ENCODE data around the gene FSIP1.

FSIP1 gene

DNA sequence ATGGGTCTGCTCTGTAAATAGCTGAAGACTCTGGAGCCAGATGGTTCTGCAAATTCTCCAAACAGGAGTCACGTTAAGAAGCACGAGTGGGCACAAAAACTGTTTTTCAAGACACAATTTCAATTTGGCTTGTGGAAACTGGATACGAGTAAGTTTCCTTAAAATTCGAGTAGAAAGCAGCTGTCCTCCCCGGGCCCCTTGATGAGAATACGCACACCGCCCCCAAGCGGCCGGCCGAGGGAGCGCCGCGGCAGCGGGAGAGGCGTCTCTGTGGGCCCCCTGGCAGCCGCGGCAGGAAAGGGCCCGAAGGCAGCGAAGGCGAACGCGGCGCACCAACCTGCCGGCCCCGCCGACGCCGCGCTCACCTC, 202.5 kb downstream of the FSIP1 start:
- DNase-seq, result no peak

DNA sequence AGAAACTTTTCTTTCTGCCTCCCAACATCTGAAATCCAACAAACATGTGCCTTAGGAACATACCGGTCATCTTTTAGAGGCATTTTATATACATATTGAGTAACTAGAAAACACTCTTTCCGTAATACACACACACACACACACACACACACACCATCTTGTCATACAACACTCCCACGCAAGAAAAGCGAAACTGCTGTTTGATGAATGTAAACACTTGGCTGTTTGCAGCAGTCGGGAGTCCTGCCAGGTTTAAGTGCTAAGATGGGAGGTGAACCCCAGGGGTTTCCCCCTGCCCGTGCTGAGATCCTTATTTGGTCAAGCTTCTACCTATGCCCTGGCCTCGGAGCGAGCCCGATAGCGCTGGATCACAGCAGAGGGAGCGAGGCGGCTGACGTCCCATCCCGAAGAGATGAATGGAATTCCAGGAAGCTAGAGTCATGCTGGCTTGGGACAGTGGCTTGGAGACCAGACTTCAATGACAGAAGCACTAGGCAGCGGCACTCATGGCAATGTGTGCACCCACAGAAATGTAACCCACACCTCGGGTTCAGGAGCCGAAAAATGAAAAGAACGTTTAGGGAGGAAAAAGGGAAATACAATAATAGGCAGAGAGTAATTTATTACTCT, 203.0 kb downstream of the FSIP1 start:
- DNase-seq, result no peak

DNA sequence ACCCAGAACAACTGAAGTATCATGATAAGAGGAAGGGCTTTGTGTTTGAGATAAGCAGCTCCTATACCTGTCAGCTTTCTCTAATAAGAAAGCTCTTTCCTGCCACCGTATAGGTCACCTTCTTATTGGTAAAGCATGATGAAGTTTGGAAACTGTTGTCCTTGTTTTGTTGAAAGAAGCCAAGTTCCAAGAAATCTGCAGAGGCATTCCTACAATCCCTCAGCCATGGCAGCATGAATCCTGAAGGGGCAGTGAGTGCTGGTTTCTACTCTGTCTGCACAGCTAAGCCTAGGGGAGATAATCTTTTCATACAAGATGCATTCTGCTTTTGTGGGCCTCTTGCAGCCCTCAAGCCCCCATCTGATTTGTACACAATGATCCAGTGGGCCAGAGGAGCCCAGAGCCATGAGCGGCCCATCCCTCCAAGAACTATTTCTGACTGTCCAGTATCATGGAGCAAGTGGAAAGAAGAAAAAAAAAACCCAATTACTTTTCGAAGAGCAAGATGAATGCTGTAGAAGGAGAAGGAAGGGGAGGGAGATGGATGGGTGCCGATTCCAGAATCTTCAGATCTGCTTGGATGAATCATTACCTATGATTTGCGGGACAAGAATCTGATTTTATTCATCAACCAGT, 203.7 kb downstream of the FSIP1 start:
- DNase-seq, result no peak

DNA sequence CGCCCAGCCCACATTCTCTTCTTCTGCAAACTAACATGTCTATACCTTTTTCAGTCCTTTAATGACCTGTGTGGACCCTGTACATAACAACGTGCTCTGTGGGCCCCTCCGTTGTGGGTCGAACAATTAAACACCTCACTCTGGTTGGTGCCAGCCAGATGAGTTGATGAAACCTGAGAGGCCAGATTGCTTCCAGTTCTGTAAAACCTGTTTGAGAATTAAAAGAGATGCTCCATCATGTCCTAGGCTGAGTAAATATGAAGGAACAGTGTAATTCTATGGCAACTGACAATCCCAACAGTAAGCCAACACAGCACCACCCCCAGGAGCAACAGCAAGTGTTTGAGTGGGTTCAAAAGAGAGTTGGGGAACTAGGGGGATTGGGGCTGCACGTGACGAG, 207.5 kb downstream of the FSIP1 start:
- DNase-seq, result no peak

DNA sequence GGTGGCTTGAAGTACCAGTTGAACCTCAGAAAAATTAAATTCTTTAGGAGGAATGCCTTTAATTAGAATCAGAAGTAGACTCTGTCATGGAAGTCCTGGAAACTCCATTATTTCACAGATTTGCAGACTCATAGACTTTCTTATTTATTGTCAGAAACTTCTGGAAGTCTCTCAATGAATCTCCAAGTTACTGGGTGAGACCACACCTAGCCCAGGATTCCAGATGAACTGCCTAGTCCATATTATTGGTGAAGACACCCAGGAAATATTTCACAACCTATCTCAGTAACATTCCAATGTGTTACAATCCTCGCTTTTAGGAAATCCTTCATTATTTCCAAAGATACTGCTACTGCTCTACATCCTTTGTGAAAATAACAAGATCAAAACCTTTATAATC, 208.2 kb downstream of the FSIP1 start:
- no peak for DNase-seq

DNA sequence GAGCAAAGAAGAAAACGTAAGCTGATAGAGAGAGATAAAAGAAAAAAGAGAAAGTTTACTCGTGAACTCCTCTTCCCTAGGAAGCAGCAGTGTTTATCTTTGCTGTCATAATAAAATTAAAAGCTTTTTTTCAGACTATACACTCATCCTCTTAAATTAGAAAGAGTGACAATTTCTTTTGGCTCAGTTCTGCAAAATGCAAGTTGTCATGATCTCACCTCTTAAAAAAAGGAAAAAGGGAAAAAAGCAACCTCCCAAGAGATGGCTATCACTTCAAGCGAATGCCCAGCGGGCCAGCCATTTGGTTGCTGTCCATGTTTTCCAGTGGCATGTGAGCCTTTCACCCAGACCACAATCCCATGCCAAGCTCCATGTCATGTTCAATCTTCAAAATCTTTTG, 208.8 kb downstream of the FSIP1 start:
- no peak for DNase-seq

DNA sequence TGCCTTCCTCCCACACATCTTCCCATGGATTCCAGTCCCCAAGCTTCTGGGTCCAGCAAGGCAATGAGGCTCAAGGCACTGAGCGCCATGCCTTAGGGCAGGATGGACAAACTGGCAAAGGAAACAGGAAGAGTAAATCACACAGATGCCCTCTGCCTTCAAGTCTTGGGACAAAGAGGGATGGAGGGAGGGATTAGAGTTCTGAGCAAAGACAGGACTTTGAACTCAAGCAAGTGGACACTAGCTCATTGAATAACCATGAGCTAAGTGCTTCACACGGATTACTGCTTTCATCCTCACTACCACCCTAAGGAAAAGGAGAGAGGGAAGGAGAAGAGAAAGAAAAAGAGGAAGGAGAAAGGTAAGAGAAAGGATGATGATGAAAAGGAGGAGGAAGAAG, 209.4 kb downstream of the FSIP1 start:
- no peak for DNase-seq

DNA sequence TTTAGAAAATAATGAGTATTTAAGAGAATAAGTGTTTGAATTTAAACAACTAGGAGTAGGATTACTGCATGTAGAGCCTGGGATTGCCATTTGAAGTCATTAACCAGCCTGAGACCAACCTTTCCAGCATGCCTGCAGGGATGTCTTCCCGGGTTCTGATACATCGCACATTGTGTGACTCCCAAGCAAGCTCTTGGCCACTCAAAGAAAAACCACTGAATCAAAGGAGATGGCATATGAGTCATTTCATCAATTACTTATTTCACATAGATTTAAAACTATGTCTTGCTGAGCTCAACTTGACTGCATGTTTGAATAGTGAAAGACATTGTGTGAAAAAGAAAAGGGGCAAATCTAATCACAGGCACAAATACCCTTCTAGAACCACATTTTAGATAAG, 216.8 kb downstream of the FSIP1 start:
- no peak for DNase-seq

DNA sequence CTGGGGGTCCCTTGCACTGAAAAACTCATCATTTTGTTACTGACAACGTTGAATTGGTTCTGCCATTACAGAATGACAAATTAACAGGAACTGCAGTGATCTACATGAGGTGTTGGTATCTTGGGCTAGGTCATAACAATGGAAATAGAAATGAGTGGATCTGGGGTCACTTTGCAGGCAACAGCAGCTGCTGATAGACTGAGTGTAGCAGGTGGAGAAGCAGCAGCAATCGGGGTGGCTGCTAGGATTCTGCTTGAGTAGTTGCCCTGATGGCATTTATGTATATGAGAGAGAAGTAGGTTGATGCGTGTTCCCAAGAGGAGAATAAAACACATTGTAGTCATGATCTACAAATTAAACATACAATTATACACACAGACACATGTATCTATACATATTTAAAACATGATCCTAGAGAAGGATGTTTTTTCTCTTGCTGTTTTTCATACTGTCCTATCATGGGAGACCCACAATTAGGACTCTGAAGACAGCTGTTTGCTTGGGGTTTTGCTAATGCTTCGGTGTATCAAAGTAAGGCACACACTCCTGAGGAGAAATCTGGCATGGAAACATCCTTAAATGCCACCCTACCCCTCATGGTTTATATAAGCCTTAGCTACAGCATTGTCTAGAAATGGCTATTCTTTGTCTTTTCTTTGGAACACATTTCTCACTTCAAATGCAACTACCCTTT, 217.5 kb downstream of the FSIP1 start:
- no peak for DNase-seq

DNA sequence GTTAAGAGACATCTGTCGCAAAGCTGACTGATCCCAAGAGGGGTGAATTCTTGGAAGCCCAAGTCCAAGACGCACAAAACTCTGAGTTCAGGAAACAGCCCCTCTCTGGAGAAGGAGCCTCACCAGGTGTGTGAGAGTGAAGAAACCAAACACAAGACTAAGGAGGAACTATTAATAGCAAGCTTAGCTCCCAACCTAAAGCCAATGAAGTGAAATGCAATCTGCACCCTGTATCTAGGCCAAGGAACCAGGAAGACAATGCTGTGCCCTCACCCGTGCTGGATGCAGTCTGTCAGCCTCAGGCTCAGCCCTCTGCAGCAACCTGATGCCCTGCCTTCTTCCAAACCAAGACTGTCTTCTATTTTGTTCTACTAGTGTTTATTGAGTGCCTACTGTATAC, 224.2 kb downstream of the FSIP1 start:
- no peak for DNase-seq

DNA sequence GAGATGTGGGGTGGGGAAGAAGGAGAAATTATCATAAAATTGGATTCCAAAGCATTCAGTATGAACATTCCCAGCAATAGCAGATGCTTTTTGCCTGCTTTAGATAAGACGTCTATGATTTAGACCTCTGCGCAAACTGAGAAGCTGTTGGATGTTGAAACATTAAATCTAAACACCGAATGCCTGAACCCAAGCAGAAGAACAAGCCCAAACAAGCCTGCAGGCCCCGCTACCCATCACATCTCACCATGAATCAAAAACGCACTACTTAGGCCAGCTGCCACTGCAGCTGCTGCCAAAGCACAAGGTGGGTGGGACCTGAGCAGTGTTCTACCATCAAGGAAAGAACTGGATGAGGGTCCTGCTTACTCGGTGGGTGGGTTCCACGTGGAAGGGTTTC, 226.2 kb downstream of the FSIP1 start:
- DNase-seq, result no peak

DNA sequence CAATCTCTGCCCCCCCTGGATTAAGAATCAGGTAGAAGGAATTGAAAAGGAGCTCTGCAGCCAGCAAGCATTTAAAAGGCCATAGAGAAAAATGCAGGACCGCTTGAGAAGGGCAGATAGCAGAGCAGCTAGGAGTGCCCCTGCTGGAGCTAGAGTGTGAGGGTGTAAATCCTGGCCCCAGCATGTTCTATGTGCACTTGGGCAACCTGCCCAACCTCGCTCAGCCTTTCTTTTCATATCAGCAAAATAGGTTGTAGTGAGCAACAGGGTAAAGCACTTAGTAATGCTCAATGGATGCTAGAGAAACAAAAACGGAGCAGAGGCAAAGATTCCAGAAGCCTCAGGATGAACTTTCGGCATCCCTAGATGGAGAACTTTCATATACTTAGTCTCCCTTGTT, 226.8 kb downstream of the FSIP1 start:
- DNase-seq, result no peak

DNA sequence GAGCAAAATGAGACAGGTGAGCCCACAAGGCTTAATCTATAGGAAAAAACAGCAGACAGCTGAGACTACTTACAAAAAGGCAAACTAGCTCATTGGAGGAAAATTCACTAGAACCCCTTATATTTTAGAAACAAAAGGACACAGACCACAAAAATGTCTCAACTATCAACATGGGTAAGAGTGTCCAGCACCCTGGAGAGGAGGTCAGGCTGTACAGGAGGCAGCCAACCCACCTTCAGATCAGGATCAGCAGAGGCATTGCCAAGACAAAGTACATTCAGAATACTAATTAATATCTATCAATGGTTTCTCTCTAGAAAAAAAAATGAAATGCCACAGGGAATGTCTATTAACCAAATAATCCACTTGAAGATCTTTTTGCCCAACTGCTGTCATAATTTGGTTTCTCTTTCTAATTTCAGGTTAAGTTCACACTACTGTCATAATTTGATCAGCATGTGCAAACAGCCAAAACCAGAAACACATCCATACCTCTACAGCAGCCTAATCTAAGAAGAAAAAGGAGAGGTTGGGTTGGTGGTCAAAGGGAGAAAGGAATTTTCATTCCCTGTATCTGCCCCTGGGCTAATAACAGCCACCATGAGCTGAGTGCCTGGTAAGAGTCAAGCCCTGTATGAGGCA, 227.8 kb downstream of the FSIP1 start:
- DNase-seq, result no peak

DNA sequence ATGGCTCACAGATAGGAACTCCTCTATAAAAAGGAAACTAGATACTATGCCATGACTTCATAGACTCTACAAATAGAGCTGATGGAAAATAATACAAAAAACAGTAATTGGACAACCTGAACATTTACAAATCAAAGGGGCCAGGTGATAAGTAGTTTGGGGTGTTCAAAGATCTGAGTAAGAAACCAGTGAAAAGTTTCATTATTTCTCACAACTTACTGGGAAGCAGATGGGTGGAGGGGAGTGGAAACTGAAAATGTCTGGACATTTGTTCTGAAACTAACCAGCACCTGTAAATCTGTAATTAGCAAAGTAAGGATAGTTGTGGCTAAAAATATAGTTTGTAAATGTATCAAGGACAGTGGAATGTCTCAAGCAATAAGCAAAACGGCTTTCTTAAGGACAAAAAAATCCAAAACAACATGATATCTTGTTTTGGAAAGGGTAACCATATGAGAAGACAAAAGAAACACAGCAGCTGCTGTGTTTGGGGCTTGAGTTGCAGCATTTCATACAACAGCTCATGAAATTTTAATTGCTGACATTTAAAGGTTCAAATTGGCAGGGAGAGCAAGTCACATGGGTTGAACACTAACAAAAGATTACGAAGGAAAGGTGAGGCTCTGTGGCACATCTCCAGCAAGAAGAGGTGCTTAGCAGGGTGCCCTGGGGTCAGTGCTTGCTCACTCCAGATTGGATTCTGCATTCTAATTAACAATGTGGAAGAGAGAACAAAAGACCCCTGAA, 228.5 kb downstream of the FSIP1 start:
- DNase-seq, result no peak

DNA sequence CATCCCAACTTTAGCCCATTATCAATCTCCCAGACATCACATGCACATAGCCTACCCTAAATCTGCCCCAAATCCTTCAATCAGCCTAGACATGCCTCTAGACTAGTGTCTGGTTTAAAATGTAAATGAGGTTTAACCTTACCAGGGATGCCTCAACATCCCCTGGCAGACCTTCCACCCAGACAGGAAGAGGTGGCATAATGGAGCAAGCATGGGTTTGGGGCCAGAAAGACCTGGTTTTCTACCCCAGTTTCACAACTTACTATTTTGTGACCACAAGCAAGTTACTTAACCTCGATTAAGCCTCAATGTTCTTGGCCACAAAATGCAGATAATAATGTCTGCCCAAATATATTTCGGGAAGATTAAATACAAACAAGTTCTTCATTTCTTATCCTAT, 230.1 kb downstream of the FSIP1 start:
- DNase-seq, result no peak

DNA sequence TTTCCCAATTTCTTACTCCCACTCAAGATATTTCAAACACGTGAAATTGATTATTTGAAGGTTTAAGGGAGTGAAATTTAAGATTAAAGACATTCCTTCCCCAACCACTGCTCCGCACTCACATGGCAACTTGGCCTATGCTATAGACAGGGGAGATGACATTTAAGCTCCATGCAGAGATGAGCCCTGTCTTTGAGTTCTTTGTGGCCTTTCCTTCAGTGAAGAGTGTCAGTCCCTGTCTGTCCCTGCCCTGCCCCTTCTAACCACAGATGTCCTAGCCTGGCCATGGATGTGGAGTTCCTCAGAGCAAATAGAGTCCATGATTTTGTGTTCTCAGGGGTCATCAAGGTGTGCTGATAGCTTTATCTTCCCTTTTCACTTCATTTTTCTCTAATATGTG, 231.2 kb downstream of the FSIP1 start:
- DNase-seq, result no peak

All from NCI-H187 treated with DMSO at 0.1 percent for 48 hours (cell line).